Endothelial cell of umbilical vein (primary cell): ENCODE measurements around the gene GLYATL3. TPM values are rescaled to one million over a fixed set of nuclear protein-coding genes. Genes with fewer than 3 reads are reported as not detected.

ENCODE experiments used
- BruUV-seq: library from RNA; stranded (reverse); fragments of 400-500 nt; replicated peaks from 2 replicates; lab custom pipeline; 2021; lab: Mats Ljungman, UMichigan
- CTCF ChIA-PET: fragments of 300-600, 350-600 bp; sonication (Branson Sonifier 250); formaldehyde crosslinking; loops from one replicate; lab custom pipeline; 2021; ENCODE audit warnings: antibody characterized with exemption, inconsistent platforms; lab: Charles Lee
- POLR2A ChIA-PET: fragments of 300-600, 350-600 bp; sonication (Branson Sonifier 250); formaldehyde crosslinking; loops from one replicate; lab custom pipeline; 2021; ENCODE audit warnings: antibody characterized with exemption, inconsistent platforms; lab: Charles Lee
- DNase-seq: peaks from one replicate; pipeline ENCODE4 v3.0.0-alpha.2; 2011; ENCODE audit warnings: low read depth, low spot score
- FAIRE-seq: peaks from 2 replicates; lab custom pipeline; 2011; peaks lifted over from hg19 to GRCh38; lab: Jason Lieb, UNC
- H2AFZ ChIP-seq: 2 replicates; pipeline ENCODE4 v1.6.0; 2012; ENCODE audit warnings: low read depth, low read length, control low read depth, inconsistent platforms
- H3K27ac ChIP-seq: 2 replicates; pipeline ENCODE4 v1.5.1; 2011; ENCODE audit warnings: low read depth, mild to moderate bottlenecking, control low read depth, low read length, moderate library complexity; ENCODE audit not compliant: insufficient read depth
- H3K27me3 ChIP-seq, 2 experiments: 2 replicates each; pipeline versions ENCODE4 v1.6.0 to v1.6.1; 2011; ENCODE audit warnings: low read length in 2 of 2, mixed read lengths in 1 of 2; ENCODE audit not compliant: control insufficient read depth in 2 of 2, insufficient read depth in 2 of 2
- H3K36me3 ChIP-seq, 2 experiments: 2 replicates in 1 of 2; 3 replicates in 1 of 2; pipeline ENCODE4 v1.5.1; 2011; ENCODE audit warnings: low read length in 2 of 2, mild to moderate bottlenecking in 1 of 2, moderate library complexity in 1 of 2; ENCODE audit not compliant: control insufficient read depth in 2 of 2, insufficient read depth in 2 of 2; ENCODE audit errors: extremely low read depth in 1 of 2
- H3K4me1 ChIP-seq: 3 replicates; pipeline ENCODE4 v1.5.1; 2011; ENCODE audit warnings: mild to moderate bottlenecking, low read length; ENCODE audit not compliant: control insufficient read depth, insufficient read depth; ENCODE audit errors: extremely low read depth
- H3K4me2 ChIP-seq: 2 replicates; pipeline ENCODE4 v1.6.1; 2011; ENCODE audit warnings: low read length, control low read depth, mixed read lengths; ENCODE audit not compliant: insufficient read depth
- H3K4me3 ChIP-seq, 3 experiments: fragments of 200-600 bp in 1 of 3; sonication (generic), shearing (Covaris generic) in 1 of 3; replicated peaks in 1 of 3; 2 replicates each; pipeline ENCODE4 v1.5.1; 2011 to 2016; ENCODE audit warnings: control low read depth in 3 of 3, low read length in 3 of 3, mild to moderate bottlenecking in 2 of 3, inconsistent platforms in 1 of 3, low read depth in 1 of 3, moderate library complexity in 1 of 3; ENCODE audit not compliant: insufficient read depth in 1 of 3
- H3K79me2 ChIP-seq: 2 replicates; pipeline ENCODE4 v1.6.0; 2012; ENCODE audit warnings: low read length, inconsistent platforms; ENCODE audit not compliant: control insufficient read depth, insufficient read depth
- H3K9ac ChIP-seq: replicated peaks from 2 replicates; pipeline ENCODE3; 2011; ENCODE audit warnings: low read length, control low read depth; ENCODE audit not compliant: insufficient read depth; ENCODE audit errors: extremely low read depth
- H3K9me1 ChIP-seq: replicated peaks from 3 replicates; pipeline ENCODE4 v1.6.0; 2011; ENCODE audit warnings: mild to moderate bottlenecking, low read length; ENCODE audit not compliant: control insufficient read depth, insufficient read depth; ENCODE audit errors: extremely low read depth
- H3K9me3 ChIP-seq: replicated peaks from 2 replicates; pipeline ENCODE4 v1.5.1; 2012; ENCODE audit warnings: low read length, inconsistent platforms; ENCODE audit not compliant: control insufficient read depth, insufficient read depth
- H4K20me1 ChIP-seq: replicated peaks from 2 replicates; pipeline ENCODE3; 2011; ENCODE audit warnings: mild to moderate bottlenecking, low read length; ENCODE audit not compliant: control insufficient read depth, insufficient read depth; ENCODE audit errors: extremely low read depth
- CTCF ChIP-seq, 2 donors: IDR thresholded peaks; 1 replicate in 1 of 2; 2 replicates in 1 of 2; pipeline ENCODE4 v1.5.1; 2011; ENCODE audit warnings: low read length in 2 of 2, mild to moderate bottlenecking in 2 of 2, moderate library complexity in 2 of 2, control low read depth in 1 of 2, inconsistent platforms in 1 of 2, low read depth in 1 of 2; ENCODE audit not compliant: insufficient read depth in 1 of 2; ENCODE audit errors: extremely low read depth in 1 of 2
- EZH2 ChIP-seq: IDR thresholded peaks from 2 replicates; pipeline ENCODE4 v1.6.1; 2012; ENCODE audit warnings: borderline replicate concordance, low read depth, mild to moderate bottlenecking, moderate library complexity, low read length, inconsistent platforms; ENCODE audit not compliant: severe bottlenecking
- FOS ChIP-seq: IDR thresholded peaks from 2 replicates; pipeline ENCODE4 v1.6.1; 2011; ENCODE audit warnings: mild to moderate bottlenecking, low read length, moderate library complexity, borderline replicate concordance; ENCODE audit not compliant: insufficient read depth
- GATA2 ChIP-seq: IDR thresholded peaks from 2 replicates; pipeline ENCODE4 v1.7.0; 2011; ENCODE audit warnings: low read depth, mild to moderate bottlenecking, moderate library complexity, mixed read lengths, low read length; ENCODE audit not compliant: insufficient read length, insufficient read depth
- JUN ChIP-seq: IDR thresholded peaks from 2 replicates; pipeline ENCODE4 v1.6.1; 2011; ENCODE audit warnings: borderline replicate concordance, low read depth; ENCODE audit not compliant: insufficient read length, insufficient read depth
- MYC ChIP-seq: IDR thresholded peaks from one replicate; pipeline ENCODE4 v1.6.1; 2011; ENCODE audit warnings: mild to moderate bottlenecking, low read depth, low read length
- POLR2A ChIP-seq: IDR thresholded peaks from 2 replicates; pipeline ENCODE4 v1.6.1; 2012; ENCODE audit warnings: low read depth, mild to moderate bottlenecking, control low read depth, low read length
- POLR2AphosphoS5 ChIP-seq: IDR thresholded peaks from 2 replicates; pipeline ENCODE4 v1.6.1; 2012; ENCODE audit warnings: low read depth, mild to moderate bottlenecking, control low read depth, low read length, moderate library complexity; ENCODE audit not compliant: insufficient read depth
- dilution Hi-C: fragments of 300-500 bp; cut with MboI; formaldehyde crosslinking; loops from one replicate; pipeline ENCODE4 v1.15.0; 2019; ENCODE audit warnings: low sequenced_read_pairs; ENCODE audit not compliant: extremely low pct_ligation_motif_present
- intact Hi-C: fragments of 100-400 bp; cut with micrococcal nuclease; formaldehyde crosslinking; loops from one replicate; pipeline ENCODE4 v1.10.0; 2022
- polyA plus RNA-seq, 4 experiments: library from polyadenylated mRNA; depleted of rRNA in 3 of 4; stranded (reverse) in 3 of 4; unstranded in 1 of 4; fragments of >200 nt; gene quantifications; 2 replicates each; pipeline versions ENCODE4 v1.2.1 to v1.2.3, GENCODE V29; 2011 to 2012; ENCODE audit warnings: missing spikeins in 1 of 4
- total RNA-seq: library from RNA; stranded (reverse); gene quantifications from 2 replicates; pipeline ENCODE4 v1.2.3, GENCODE V29; 2021
- TF ChIP-seq, protein P1 (sequence below): IDR thresholded peaks from 2 replicates; pipeline ENCODE4 v1.6.1; 2011; ENCODE audit not compliant: insufficient read depth, insufficient read length

Gene GLYATL3
- total and polyA plus RNA-seq, 2 donors (not counting 3 experiments of a cell fraction or from before 2014, with no cell fraction given), result not detected

DNA sequence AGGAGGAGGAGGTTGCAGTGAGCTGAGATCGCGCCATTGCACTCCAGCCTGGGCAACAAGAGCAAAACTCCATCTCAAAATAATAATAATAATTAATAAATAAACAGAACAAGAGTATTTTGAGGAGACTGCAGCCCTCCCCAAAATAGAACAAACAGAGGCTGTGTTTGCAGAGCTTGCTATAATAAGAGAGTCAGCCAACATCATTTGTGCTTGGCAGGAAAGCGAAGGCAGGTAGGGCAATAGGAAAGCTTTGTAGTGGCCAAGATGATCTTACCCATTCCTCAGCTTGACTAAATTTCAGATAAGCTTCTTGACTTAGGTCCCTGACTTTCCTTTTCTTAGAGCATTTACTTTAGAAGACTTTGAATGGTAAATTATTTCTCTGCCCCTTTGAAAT lies 57.5 kb downstream of the GLYATL3 start:
- H3K9ac ChIP-seq, result no peak overlapping the region
- dilution Hi-C loops, result no loop called here
- H3K4me3 ChIP-seq, result no peak overlapping the region
- H3K27me3 ChIP-seq, result no peaks in the 10 kb centered on the region
- peaks cover 10% of the 10 kb centered on the region for H3K79me2 ChIP-seq
- H2AFZ ChIP-seq, result no peak overlapping the region
- H3K27ac ChIP-seq, result no peak overlapping the region
- H3K4me2 ChIP-seq, result no peak overlapping the region
- no peak for FAIRE-seq
- H3K9me1 ChIP-seq, result no peaks in the 10 kb centered on the region
- intact Hi-C loops, result no loop called here
- no peaks in the 10 kb centered on the region for H3K36me3 ChIP-seq
- no peaks in the 10 kb centered on the region for H3K9me3 ChIP-seq
- H4K20me1 ChIP-seq, result no peaks in the 10 kb centered on the region
- CTCF ChIA-PET, result interaction anchor here (0.9 to 1.4 kb wide), 2 partner anchors 9 to 25 kb away, joined by 3 to 5 read pairs; no protein-coding TSS in a partner anchor
- H3K4me1 ChIP-seq, result peaks cover 27% of the 10 kb centered on the region
- POLR2A ChIA-PET, result no interaction called here
- TF ChIP-seq CTCF (IDR thresholded peaks at IDR 0.05; ENCODE audit: extremely low read depth in 1 of 2, insufficient read depth in 1 of 2, low read depth in 1 of 2, low read length in 2 of 2) (no peak), MYC (no peak), FOS (no peak), GATA2 (no peak), POLR2AphosphoS5 (no peak), POLR2A (no peak), JUN (no peak), EZH2 (no peak)
- TF ChIP-seq, protein P1, sequence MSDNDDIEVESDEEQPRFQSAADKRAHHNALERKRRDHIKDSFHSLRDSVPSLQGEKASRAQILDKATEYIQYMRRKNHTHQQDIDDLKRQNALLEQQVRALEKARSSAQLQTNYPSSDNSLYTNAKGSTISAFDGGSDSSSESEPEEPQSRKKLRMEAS, result no peak
- DNase-seq, result no peak
- BruUV-seq, result no TSS peak
